HG03565 (cell line): ENCODE measurements around the gene TNFRSF13B.
A peak's percentile ranks its signal among the peaks of the same experiment; 100 is the strongest.
"Not testable (repeated sequence)": the region's sequence is repeated elsewhere in the genome, so short reads cannot be mapped to it uniquely, and the experiment has no call there.

Source experiments
- ATAC-seq: cut with Tn5 transposase; IDR thresholded peaks from one replicate; pipeline ENCODE4 v1.9.1; 2021; ENCODE audit warnings: mild to moderate bottlenecking, moderate library complexity; ENCODE audit not compliant: unreplicated experiment

Gene TNFRSF13B

GRCh38 chr17:17007891-17008290 is 36.0 kb upstream of the TNFRSF13B start:
- not testable (repeated sequence) for ATAC-seq

GRCh38 chr17:17004997-17005614 is 33.2 kb upstream of the TNFRSF13B start:
- ATAC-seq, result not testable (repeated sequence)

- ATAC-seq, result no peak
Measured at GRCh38 chr17:17004251-17004996, 32.5 kb upstream of the TNFRSF13B start.

- ATAC-seq, result not testable (repeated sequence)
Measured at GRCh38 chr17:17002731-17003715, 31.1 kb upstream of the TNFRSF13B start.

GRCh38 chr17:17001874-17002520 is 30.1 kb upstream of the TNFRSF13B start:
- ATAC-seq, result no peak

- ATAC-seq, result no peak
Measured at GRCh38 chr17:17001076-17001777, 29.3 kb upstream of the TNFRSF13B start.

GRCh38 chr17:16999931-17000625 is 28.2 kb upstream of the TNFRSF13B start:
- no peak for ATAC-seq

GRCh38 chr17:16997514-16998429 is 25.9 kb upstream of the TNFRSF13B start:
- peak; percentile 77 for ATAC-seq

- ATAC-seq, result not testable (repeated sequence)
Measured at GRCh38 chr17:16996726-16997125, 24.8 kb upstream of the TNFRSF13B start.

GRCh38 chr17:16995930-16996329 is 24.0 kb upstream of the TNFRSF13B start:
- ATAC-seq, result no peak

- ATAC-seq, result no peak
Measured at GRCh38 chr17:16994631-16995030, 22.7 kb upstream of the TNFRSF13B start.

- ATAC-seq, result no peak
Measured at GRCh38 chr17:16991349-16992009, 19.6 kb upstream of the TNFRSF13B start.

- no peak for ATAC-seq
Measured at GRCh38 chr17:16989953-16990860, 18.3 kb upstream of the TNFRSF13B start.

- ATAC-seq, result no peak
Measured at GRCh38 chr17:16989230-16989952, 17.5 kb upstream of the TNFRSF13B start.

- ATAC-seq, result no peak
Measured at GRCh38 chr17:16988749-16989229, 16.9 kb upstream of the TNFRSF13B start.
